HG03045 (cell line): ENCODE measurements around the gene MOAP1.
"Not testable (repeated sequence)": the region's sequence is repeated elsewhere in the genome, so short reads cannot be mapped to it uniquely, and the experiment has no call there.

Source experiments
- ATAC-seq: cut with Tn5 transposase; IDR thresholded peaks from one replicate; pipeline ENCODE4 v1.9.1; 2021; ENCODE audit warnings: mild to moderate bottlenecking, moderate library complexity; ENCODE audit not compliant: unreplicated experiment

MOAP1 gene

GRCh38 chr14:93150227-93151208 lies 34.2 kb downstream of the MOAP1 start:
- ATAC-seq = no peak

- ATAC-seq = no peak
Measured at GRCh38 chr14:93148979-93149378, 35.7 kb downstream of the MOAP1 start.

GRCh38 chr14:93146119-93146518 lies 38.6 kb downstream of the MOAP1 start:
- ATAC-seq = no peak

- ATAC-seq = no peak
Measured at GRCh38 chr14:93142854-93143652, 41.6 kb downstream of the MOAP1 start.

GRCh38 chr14:93137864-93138263 lies 46.8 kb downstream of the MOAP1 start:
- ATAC-seq = no peak

GRCh38 chr14:93136508-93136907 lies 48.2 kb downstream of the MOAP1 start:
- ATAC-seq = not testable (repeated sequence)

GRCh38 chr14:93136009-93136408 lies 48.7 kb downstream of the MOAP1 start:
- no peak for ATAC-seq

- no peak for ATAC-seq
Measured at GRCh38 chr14:93135399-93135798, 49.3 kb downstream of the MOAP1 start.

GRCh38 chr14:93133464-93133863 lies 51.2 kb downstream of the MOAP1 start:
- no peak for ATAC-seq

- no peak for ATAC-seq
Measured at GRCh38 chr14:93132472-93133065, 52.1 kb downstream of the MOAP1 start.
